ENCODE data around the gene ATF7. TPM values are rescaled to one million over a fixed set of nuclear protein-coding genes. Genes with fewer than 3 reads are reported as not detected.

ATF7 gene
- polyA plus RNA-seq, 3 donors: 21.7 to 27.9 (median 24.4) TPM

DNA sequence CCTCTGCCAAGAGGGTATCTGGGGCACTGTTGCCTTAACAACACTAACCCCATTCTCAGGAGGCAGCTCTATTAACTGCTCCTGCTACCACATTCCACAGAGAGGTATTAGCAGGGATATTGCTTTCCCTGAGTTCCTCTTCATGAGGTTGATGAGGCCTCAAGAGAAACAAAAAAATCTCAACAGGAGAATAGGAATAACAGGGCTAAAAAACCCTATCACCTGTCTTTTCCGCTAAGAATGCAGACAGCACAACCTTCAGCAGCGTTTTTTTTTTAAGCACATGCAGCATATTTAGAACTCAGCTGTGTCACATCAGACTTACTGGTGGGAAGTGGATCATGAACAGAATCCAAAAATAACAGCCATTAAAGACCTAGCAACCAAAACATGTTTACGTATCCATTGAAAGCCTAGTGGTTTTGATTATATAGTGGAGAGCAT lies 29.2 kb downstream of the ATF7 start:
- Histone ChIP-seq H3K9ac (ENCODE audit: insufficient read depth, low read length, poor library complexity, severe bottlenecking) (no peak overlapping the region), H3K27me3 (ENCODE audit: control insufficient read depth in 2 of 2, insufficient read depth in 2 of 2, low read length in 2 of 2) (no peaks in the 10 kb centered on the region), H3K9me3 (replicated peaks in 1 of 2; ENCODE audit: control insufficient read depth in 1 of 2, insufficient read depth in 1 of 2, low read length in 2 of 2) (no peaks in the 10 kb centered on the region), H3K79me2 (ENCODE audit: insufficient read depth, low read length) (peaks cover 79% of the 10 kb centered on the region), H4K20me1 (ENCODE audit: insufficient read depth, low read length) (peaks cover 55% of the 10 kb centered on the region), H3K27ac (ENCODE audit: low read depth in 1 of 2, low read length in 2 of 2) (no peak overlapping the region), H3K4me3 (replicated peaks in 1 of 3; ENCODE audit: low read depth in 2 of 3, low read length in 3 of 3) (no peak overlapping the region), H2AFZ (ENCODE audit: insufficient read depth, low read depth, low read length, poor library complexity, severe bottlenecking) (no peak overlapping the region), H3K36me3 (replicated peaks in 1 of 2; ENCODE audit: control insufficient read depth in 1 of 2, insufficient read depth in 2 of 2, low read length in 2 of 2) (peaks cover 6 to 52% of the 10 kb centered on the region in 2 donors), H3K4me1 (ENCODE audit: control insufficient read depth in 1 of 2, insufficient read depth in 2 of 2, low read length in 2 of 2) (peaks cover 7 to 10% of the 10 kb centered on the region in 2 donors), H3K4me2 (replicated peaks; ENCODE audit: extremely low read depth, low read length, poor library complexity, severe bottlenecking) (no peak overlapping the region)
- H3K36me3 Mint-ChIP-seq: peaks cover 27 to 30% of the 10 kb centered on the region in 2 donors
- TF ChIP-seq, protein P1, sequence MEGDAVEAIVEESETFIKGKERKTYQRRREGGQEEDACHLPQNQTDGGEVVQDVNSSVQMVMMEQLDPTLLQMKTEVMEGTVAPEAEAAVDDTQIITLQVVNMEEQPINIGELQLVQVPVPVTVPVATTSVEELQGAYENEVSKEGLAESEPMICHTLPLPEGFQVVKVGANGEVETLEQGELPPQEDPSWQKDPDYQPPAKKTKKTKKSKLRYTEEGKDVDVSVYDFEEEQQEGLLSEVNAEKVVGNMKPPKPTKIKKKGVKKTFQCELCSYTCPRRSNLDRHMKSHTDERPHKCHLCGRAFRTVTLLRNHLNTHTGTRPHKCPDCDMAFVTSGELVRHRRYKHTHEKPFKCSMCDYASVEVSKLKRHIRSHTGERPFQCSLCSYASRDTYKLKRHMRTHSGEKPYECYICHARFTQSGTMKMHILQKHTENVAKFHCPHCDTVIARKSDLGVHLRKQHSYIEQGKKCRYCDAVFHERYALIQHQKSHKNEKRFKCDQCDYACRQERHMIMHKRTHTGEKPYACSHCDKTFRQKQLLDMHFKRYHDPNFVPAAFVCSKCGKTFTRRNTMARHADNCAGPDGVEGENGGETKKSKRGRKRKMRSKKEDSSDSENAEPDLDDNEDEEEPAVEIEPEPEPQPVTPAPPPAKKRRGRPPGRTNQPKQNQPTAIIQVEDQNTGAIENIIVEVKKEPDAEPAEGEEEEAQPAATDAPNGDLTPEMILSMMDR (IDR thresholded peaks at IDR 0.05): no peak
- intact Hi-C loops (cut with micrococcal nuclease): no loop called here
- no CpG with 5 or more reads among the region's 3 CpGs for WGBS (ENCODE audit: insufficient coverage)
- H3K27me3 Mint-ChIP-seq (ENCODE audit: low read depth in 3 of 3): no peaks in the 10 kb centered on the region
- H3K9me3 Mint-ChIP-seq: no peaks in the 10 kb centered on the region
- peaks cover 20% of the 10 kb centered on the region for H3K4me1 Mint-ChIP-seq
- DNase-seq: no peak
- no peak overlapping the region for H3K4me3 Mint-ChIP-seq
- no peak overlapping the region for H3K27ac Mint-ChIP-seq

DNA sequence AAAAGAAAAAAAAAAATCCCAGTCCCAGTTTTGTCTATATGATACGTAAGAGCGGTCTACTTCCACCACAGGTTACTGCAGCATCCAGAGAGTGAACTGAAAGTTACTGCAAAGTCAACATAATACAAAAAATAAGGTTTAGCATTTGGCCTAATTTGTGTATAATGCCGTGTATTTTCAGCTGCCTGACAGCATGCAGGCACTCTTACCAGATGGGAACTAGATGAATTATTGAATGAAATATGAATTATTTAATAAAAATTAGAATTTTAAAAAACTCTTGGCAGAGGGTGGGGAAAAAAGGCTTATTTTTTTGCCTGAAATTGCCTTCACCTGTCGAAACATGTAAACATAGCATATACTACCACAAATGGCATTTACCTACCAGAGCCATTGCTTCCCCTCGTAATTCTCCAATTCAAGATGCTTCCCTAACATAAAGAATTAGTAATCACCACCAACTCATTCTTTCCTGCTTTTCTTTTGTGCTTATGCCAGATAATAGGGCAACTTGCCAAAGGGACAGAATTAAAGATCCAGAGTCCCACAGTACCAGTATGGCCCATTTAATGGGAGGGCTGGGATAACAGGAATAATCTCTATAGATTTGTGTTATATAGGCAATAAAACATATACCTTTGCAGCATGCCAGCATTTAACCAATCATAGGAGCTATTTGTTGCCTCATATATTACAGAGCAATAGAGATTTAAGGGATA lies 31.1 kb downstream of the ATF7 start:
- DNase-seq: no peak
- H4K20me1 ChIP-seq (ENCODE audit: insufficient read depth, low read length): peaks cover 72% of the 10 kb centered on the region
- H3K36me3 ChIP-seq (replicated peaks in 1 of 2; ENCODE audit: control insufficient read depth in 1 of 2, insufficient read depth in 2 of 2, low read length in 2 of 2): peaks cover 6 to 53% of the 10 kb centered on the region in 2 donors
- no peak overlapping the region for H3K9ac ChIP-seq (ENCODE audit: insufficient read depth, low read length, poor library complexity, severe bottlenecking)
- H3K4me3 ChIP-seq (replicated peaks in 1 of 3; ENCODE audit: low read depth in 2 of 3, low read length in 3 of 3): no peak overlapping the region
- intact Hi-C loops (cut with micrococcal nuclease): no loop called here
- Mint-ChIP-seq H3K27me3 (ENCODE audit: low read depth in 3 of 3) (no peaks in the 10 kb centered on the region), H3K4me3 (no peak overlapping the region), H3K36me3 (peaks cover 25 to 29% of the 10 kb centered on the region in 2 donors), H3K4me1 (peaks cover 23% of the 10 kb centered on the region), H3K27ac (peak overlapping the region in 1 of 7 donors; percentile 27), H3K9me3 (no peaks in the 10 kb centered on the region)
- H3K4me2 ChIP-seq (replicated peaks; ENCODE audit: extremely low read depth, low read length, poor library complexity, severe bottlenecking): no peak overlapping the region
- no peaks in the 10 kb centered on the region for H3K27me3 ChIP-seq (ENCODE audit: control insufficient read depth in 2 of 2, insufficient read depth in 2 of 2, low read length in 2 of 2)
- H3K4me1 ChIP-seq (ENCODE audit: control insufficient read depth in 1 of 2, insufficient read depth in 2 of 2, low read length in 2 of 2): no peaks in the 10 kb centered on the region
- no peak overlapping the region for H2AFZ ChIP-seq (ENCODE audit: insufficient read depth, low read depth, low read length, poor library complexity, severe bottlenecking)
- H3K79me2 ChIP-seq (ENCODE audit: insufficient read depth, low read length): peaks cover 78% of the 10 kb centered on the region
- WGBS (ENCODE audit: insufficient coverage): 100% methylated on average over 2 of the region's 5 CpGs
- H3K27ac ChIP-seq (ENCODE audit: low read depth in 1 of 2, low read length in 2 of 2): no peak overlapping the region
- H3K9me3 ChIP-seq (replicated peaks in 1 of 2; ENCODE audit: control insufficient read depth in 1 of 2, insufficient read depth in 1 of 2, low read length in 2 of 2): no peaks in the 10 kb centered on the region
- TF ChIP-seq, protein P1 (IDR thresholded peaks at IDR 0.05): no peak

Data from CD14-positive monocyte (primary cell).